GM19035 (cell line): ENCODE results near the gene TMEM178B.
"Not testable (repeated sequence)": the region's sequence is repeated elsewhere in the genome, so short reads cannot be mapped to it uniquely, and the experiment has no call there.

Experiments used
- ATAC-seq: cut with Tn5 transposase; IDR thresholded peaks from one replicate; pipeline ENCODE4 v1.9.1; 2021; ENCODE audit not compliant: unreplicated experiment

Gene TMEM178B

DNA sequence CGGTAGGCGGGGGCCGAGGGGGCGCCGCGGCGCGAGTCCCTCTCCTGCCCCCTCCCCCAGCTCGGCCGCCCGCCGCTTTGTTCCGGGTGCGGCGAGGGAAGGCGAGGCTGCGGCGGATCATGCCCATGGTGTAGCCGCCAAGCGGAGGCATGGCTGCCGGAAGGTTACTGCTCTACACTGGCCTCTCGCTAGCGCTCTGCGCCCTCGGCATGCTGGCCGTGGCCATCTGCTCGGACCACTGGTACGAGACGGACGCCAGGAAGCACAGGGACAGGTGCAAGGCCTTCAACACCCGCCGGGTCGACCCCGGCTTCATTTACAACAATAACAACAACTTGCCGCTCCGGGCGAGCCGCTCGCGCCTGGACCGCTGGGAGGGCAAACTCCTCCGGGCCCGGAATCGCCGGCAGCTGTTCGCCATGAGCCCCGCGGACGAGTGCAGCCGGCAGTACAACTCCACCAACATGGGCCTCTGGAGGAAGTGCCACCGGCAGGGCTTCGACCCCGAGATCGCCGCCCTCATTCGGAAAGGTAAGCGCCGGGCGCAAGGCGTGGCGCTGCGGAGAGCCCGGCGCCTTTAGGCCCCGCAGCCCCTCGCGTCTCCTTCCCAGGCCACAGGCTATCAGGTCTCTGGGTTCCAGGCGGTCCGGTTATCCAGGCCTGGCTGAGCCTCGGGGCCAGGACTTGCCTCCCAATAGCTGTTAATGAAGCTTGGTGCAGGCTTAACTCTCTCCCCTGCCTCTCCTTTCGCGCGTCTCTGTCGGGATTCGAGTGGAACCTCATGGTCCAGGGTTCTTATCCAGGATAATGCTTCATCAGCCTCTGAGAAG is 513 bp downstream of the TMEM178B start:
- ATAC-seq, result no peak

GRCh38 chr7:141074997-141075396 is 1.1 kb downstream of the TMEM178B start:
- no peak for ATAC-seq

DNA sequence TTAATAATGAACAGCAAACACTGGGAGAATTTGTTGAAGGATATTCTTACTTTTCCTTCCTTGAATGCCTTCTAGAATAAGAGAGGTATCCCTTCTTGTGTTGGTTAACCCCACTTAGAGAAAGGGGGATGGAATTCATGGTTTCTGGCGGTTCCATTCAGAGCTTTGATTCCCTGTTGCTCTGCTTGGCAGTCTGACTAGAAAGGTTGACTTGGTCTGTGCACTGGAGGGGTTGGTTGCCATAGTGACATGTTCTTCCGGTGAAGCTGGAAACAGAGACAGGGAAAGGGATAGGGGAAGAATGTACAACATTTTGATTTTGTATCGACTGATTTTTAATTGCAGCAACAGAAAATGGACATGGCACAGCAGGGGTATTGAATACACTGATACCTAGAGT is 2.5 kb downstream of the TMEM178B start:
- ATAC-seq, result no peak

DNA sequence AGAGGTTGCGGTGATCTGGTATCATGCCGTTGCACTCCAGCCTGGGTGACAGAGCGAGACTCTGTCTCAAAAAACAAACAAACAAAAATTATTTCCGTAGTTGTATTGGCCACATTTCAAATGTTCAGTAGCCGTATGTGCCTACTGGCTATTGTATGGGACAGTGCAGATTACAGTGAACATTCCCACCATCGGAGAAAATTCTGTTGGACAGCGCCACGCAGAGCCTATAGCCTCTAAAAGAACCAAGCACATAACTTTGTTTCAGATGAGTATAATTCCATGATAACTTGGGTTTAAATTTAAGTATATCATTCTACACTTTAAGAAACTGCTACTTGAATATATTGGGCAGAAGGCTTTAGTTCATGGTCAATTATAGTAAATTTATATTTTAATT is 5.4 kb downstream of the TMEM178B start:
- no peak for ATAC-seq

- ATAC-seq, result not testable (repeated sequence)
Measured at GRCh38 chr7:141089490-141089889, 15.6 kb downstream of the TMEM178B start.

GRCh38 chr7:141094336-141095070 is 20.6 kb downstream of the TMEM178B start:
- no peak for ATAC-seq

GRCh38 chr7:141097430-141097829 is 23.6 kb downstream of the TMEM178B start:
- no peak for ATAC-seq

- no peak for ATAC-seq
Measured at GRCh38 chr7:141102436-141102835, 28.6 kb downstream of the TMEM178B start.

GRCh38 chr7:141103847-141104429 is 30.1 kb downstream of the TMEM178B start:
- ATAC-seq, result no peak

- no peak for ATAC-seq
Measured at GRCh38 chr7:141113131-141113530, 39.3 kb downstream of the TMEM178B start.

DNA sequence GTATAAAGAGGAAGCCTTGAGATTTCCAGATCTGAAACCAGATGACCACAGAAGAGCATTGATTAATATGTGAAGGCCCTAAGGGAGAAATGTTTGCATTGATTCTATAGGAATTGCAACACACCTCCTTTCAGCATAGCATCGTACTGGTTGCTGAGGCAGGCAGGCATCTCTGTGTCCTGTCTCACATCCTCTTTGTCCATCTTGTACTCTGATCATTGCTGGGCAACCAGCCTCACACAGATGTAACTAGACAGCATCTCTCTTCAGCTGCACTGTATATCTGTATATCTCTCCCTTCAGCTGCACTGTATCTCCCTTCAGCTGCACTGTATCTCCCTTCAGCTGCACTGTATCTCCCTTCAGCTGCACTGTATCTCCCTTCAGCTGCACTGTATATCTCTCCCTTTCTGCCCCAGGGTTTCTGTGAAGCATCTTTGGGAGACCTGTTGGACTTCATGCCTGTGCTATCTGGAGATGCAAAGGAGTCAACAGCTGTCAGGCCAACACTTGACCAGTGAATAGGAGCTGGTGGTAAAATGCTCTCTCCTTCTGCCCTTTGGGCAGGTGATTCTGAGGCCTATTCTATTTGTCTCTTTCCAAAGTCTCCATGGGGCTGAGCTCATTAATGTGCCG is 40.3 kb downstream of the TMEM178B start:
- no peak for ATAC-seq

- ATAC-seq, result no peak
Measured at GRCh38 chr7:141115965-141116364, 42.1 kb downstream of the TMEM178B start.

DNA sequence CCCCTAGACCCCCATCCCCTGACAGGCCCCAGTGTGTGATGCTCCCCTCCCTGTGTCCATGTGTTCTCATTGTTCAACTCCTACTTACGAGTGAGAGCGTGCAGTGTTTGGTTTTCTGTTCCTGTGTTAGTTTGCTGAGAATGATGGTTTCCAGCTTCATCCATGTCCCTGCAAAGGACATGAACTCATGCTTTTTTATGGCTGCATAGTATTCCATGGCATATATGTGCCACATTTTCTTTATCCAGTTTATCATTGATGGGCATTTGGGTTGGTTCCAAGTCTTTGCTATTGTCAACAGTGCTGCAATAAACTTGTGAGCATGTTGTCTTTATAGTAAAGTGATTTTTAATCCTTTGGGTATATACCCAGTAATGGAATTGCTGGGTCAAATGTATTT is 42.8 kb downstream of the TMEM178B start:
- ATAC-seq, result not testable (repeated sequence)

GRCh38 chr7:141118767-141119166 is 44.9 kb downstream of the TMEM178B start:
- ATAC-seq, result no peak

- no peak for ATAC-seq
Measured at GRCh38 chr7:141119187-141119586, 45.3 kb downstream of the TMEM178B start.

GRCh38 chr7:141122736-141123135 is 48.9 kb downstream of the TMEM178B start:
- no peak for ATAC-seq

DNA sequence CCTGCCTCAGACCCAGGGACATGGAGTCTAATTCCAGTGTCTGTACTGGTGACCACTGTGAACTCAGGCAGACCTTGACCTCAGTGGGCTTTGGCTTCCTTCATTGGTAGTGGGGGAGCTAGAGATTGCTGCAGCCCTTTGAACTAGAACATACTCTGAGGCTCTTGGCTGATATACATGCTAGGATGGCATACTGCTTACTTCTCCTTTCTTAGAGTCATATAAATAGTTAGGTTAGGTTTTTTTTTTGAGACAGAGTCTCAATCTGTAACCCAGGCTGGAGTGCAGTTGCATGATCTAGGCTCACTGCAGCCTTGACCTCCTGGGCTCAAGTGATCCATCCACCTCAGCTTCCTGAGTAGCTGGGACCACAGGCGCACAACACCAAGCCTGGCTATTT is 49.7 kb downstream of the TMEM178B start:
- no peak for ATAC-seq

DNA sequence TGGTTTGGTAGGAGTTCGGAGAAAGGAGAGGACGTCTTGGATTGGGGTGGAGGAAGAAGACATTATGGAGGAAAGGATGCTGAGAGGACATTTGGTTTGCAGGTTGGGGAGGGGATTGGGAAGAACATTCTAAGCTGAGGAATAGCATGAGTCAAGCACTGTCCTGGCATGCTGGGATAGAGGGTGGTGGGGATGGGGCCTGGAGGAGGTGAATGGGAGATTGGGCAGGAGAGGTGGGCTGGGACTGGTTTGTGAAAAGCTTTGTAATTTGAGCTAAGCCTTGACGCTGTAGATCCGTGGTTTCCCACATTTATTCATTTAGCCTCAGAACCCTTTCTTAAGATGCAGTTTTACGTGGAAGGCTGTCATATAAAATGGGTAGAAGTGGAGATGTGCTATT is 52.2 kb downstream of the TMEM178B start:
- ATAC-seq, result no peak

DNA sequence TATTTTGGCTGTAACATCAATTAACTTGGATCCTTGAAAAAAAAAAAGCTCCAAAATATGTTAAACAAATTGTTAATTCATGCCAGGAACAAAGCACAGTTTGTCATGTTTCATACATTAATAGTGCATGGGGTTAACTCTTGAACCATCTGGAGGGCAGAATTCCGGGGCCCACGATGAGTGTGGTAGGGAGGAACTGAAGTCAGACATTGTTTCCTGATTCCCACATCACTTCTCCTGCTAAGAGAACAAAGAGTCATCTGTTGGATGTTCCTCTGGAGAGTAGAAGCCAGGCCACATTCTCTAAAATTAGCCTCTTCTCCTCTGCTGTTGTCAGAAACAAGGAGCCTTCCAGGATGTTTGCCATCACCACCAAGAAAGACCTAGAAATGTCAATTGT is 54.6 kb downstream of the TMEM178B start:
- ATAC-seq, result no peak

DNA sequence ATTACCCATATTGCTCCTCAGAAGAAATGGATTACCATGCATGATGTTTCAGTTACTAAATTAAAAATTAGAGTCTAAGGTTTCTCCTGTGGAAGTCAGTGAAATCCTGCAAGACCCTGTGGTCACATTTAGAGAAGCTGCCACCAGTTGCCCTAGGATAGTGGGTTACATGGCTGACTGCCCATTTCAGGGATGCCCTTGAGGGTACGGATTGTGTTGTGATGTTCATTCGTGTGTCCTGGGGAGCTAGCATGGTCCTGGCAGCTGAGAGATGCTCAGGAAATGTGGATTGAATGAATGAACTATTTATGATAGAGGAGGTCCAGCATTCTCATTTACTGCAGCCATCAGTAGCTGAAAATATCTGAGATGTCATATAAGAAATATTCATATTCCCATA is 55.1 kb downstream of the TMEM178B start:
- ATAC-seq, result no peak

- ATAC-seq, result no peak
Measured at GRCh38 chr7:141132671-141133070, 58.8 kb downstream of the TMEM178B start.
